CMK (cell line): ENCODE measurements around the gene DCLK1.
"Not testable (repeated sequence)": the region's sequence is repeated elsewhere in the genome, so short reads cannot be mapped to it uniquely, and the experiment has no call there.

Experiments
- DNase-seq: peaks from one replicate; pipeline ENCODE4 v3.0.0-alpha.2; 2010; ENCODE audit warnings: low read depth

Gene DCLK1

DNA sequence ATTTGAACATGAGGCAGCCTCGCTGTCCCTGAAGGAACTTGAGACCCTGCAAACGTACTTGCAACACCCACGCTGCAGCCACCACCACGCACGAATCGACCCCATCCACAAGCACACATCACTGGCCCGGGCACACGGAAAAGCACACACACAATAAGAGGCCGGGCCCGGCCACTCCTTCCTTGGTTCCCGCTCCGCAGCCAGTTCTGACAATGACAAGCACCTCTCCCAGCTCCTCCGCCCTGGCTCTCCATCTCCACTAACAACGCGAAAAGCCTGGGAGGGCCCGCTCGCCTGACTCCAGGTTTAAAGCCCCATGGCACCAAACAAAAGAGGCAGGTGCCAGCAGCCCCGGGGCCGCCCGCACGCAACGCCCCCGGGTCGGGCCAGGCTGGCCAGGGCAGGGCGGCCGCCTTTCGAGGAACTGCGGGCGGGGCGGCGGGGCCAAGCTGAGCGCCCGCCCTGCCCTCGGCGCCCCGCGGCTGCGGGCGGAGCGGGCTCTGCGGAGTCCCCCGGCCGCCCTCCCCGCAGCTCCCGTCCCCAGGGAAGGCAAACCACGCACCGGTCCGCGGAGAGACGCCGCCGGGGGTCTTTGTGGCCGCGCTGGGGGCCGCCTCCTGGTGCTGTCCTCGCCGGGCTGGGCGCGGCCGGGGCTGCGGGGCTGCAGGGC is 495 bp downstream of the DCLK1 start:
- DNase-seq: no peak

GRCh38 chr13:36130193-36130551 is 1.0 kb downstream of the DCLK1 start:
- no peak for DNase-seq

- no peak for DNase-seq
Measured at GRCh38 chr13:36129539-36129938, 1.6 kb downstream of the DCLK1 start.

DNA sequence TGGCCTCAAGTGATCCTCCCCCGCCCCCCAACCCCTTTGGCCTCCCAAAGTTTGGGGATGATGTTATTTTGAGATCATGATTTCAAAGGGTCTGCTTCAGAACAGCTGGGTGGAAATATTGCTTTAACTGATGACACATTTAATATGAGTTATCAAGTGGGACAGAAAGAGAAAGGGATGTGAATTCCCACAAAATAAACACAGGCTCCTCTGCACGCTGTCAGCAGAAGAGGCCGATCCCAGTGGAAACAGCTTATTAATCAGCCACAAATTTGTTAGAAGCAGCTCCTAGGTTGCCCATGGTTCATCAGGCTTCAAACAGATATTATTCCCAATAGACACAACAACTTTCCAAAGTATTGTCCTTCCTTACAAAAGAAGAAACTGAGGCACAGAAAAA is 4.7 kb downstream of the DCLK1 start:
- DNase-seq: no peak

GRCh38 chr13:36125841-36126240 is 5.3 kb downstream of the DCLK1 start:
- no peak for DNase-seq

DNA sequence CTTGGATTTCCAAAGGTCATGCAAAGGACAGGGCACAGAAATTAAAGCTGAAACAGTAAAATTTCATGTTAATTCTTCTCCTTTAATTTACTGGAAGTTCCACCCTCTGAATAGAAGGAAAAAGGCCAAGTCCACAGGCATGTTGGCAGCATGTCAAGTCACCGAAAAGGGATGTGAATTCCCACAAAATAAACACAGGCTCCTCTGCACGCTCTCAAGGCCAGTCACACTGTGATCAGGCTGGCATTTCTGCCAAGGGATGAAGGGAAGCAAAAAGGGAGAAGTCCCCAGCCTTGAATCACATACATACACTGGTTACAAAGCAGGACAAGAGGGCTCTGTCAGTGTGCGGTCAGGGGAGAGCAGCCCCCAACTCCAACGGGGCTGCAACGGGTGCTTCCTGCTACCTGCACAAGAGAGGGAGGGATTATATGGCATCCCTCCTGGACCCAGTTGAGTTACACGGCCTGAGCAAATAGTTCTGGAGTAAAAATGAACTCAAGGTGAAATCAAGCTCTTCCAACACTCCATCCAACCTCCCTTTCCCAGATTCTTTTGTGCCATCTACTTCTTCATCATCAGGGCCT is 6.9 kb downstream of the DCLK1 start:
- no peak for DNase-seq

DNA sequence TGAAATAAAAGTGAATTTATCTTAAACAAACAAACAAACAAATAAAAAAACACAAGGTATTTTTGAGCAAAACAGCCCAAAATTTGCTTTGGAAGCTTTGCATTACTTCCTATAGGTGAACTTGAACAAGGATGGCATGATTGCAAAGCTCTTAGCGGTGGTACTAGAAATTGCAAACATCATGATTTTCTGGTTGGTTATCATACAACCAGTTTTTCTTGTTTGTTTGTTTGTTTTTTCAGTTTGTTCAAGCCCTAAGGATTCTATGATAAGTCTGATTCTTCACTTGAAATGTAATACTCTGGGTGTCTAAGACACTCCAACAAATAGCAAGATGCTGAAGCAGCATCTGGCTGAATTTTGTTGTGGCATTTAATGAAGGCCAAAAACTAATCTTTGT is 15.9 kb downstream of the DCLK1 start:
- no peak for DNase-seq

- no peak for DNase-seq
Measured at GRCh38 chr13:36114233-36114632, 16.9 kb downstream of the DCLK1 start.

GRCh38 chr13:36108954-36109353 is 22.2 kb downstream of the DCLK1 start:
- no peak for DNase-seq

- no peak for DNase-seq
Measured at GRCh38 chr13:36108342-36108741, 22.8 kb downstream of the DCLK1 start.

- no peak for DNase-seq
Measured at GRCh38 chr13:36107521-36107920, 23.7 kb downstream of the DCLK1 start.

GRCh38 chr13:36105726-36106125 is 25.5 kb downstream of the DCLK1 start:
- DNase-seq: no peak

DNA sequence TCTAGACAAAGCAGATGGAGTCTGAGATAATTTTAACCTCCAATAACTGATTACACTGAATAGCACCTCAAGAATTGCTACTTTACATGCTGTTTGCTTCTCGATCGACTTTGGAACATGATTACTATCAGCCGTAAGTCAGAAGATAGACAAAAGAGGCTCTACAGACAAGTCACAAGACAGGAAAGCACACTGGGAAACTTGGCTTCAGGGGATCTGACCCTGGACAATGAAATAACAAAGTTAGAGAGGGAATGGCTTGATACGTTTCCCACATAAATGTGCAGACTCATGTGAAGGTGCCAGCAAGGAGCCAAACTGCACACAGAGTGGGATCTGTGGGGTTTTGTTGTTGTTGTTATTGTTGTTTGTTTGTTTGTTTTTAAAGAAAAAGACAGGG is 28.5 kb downstream of the DCLK1 start:
- DNase-seq: no peak

DNA sequence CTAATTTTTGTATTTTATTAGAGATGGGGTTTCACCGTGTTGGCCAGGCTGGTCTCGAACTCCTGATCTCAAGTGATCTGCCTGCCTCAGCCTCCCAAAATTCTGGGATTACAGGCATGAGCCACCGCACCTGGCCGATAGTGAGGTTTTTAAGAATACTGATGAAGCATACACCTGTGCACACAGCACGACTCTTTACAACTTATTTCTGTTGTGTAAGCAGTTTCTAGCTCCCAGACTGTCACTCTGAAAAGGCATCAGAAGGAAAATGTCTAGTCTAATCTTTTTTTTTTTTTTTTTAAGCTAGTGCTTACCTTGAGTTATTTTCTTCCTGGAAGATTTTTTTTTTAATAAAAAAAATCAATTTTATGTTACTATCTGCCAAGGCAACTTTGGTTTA is 29.3 kb downstream of the DCLK1 start:
- DNase-seq: not testable (repeated sequence)

- no peak for DNase-seq
Measured at GRCh38 chr13:36101157-36101556, 30.0 kb downstream of the DCLK1 start.

GRCh38 chr13:36098080-36098479 is 33.1 kb downstream of the DCLK1 start:
- DNase-seq: no peak

- no peak for DNase-seq
Measured at GRCh38 chr13:36096461-36097416, 34.4 kb downstream of the DCLK1 start.

- DNase-seq: no peak
Measured at GRCh38 chr13:36094478-36094877, 36.7 kb downstream of the DCLK1 start.

DNA sequence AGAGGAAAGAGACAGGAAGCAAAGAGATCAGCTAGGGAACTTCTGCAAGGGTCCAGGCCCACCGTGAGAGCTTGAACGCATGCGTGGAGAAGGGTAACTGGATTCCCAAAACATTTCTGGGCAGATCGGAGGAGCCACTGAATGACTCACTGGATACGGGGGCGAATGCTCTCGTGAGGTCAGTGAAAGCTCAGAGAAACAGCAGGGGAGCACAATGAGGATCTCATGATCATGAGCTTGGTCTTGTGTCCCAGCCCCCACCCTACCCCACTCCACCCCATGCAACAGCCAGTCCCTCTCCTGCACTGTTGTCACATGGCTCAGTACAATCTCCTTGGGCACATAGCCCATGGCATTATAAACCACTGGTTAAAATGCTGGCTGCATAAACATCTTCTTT is 40.6 kb downstream of the DCLK1 start:
- no peak for DNase-seq

- no peak for DNase-seq
Measured at GRCh38 chr13:36089130-36089647, 42.0 kb downstream of the DCLK1 start.

- DNase-seq: no peak
Measured at GRCh38 chr13:36088463-36088862, 42.7 kb downstream of the DCLK1 start.

DNA sequence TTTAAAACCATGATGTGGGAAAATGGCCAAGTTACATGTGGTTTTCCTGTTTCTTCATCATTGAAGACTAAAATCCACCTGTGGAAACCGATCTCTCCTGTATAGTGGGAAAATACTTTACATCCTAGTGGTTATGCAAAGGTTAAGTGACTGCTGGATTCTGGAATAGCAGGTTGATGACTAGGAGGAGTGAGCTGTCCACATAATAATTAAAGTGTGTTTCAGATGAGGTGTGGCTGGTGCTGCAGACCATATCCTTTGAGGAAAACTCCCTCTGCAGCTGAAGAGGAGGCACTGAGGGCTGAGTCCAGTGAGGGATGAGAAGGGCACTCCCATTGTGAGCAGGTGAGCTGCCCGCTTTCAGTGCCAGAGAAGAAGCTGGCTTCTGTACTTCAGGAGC is 43.2 kb downstream of the DCLK1 start:
- no peak for DNase-seq

DNA sequence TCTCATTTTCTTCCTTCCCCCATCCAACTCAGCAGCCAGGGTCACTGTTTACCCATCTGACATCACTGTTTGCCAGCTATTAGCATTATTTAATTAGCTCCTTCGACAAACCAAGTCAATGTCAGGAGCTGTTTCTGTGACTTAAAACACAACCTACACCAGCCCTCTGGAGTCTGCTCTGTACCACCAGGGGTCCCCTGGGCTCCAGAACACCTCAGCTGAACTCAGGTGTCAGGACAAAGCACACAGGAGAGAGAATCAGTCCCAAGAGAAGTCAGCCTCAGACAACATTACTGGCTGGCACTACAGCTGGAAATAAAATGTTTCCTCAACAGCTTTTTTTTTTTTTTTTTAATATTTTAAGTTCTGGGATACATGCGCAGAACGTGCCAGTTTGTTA is 45.1 kb downstream of the DCLK1 start:
- DNase-seq: no peak
